Measurements from ENCODE around the gene AARS1.
"Not testable (repeated sequence)": the region's sequence is repeated elsewhere in the genome, so short reads cannot be mapped to it uniquely, and the experiment has no call there.

Gene AARS1

GRCh38 chr16:70289229-70290094 is at the start of gene AARS1:
AARS1 (minus strand) TSS chr16:70289506; CDS start chr16:70282763, 6,743 bp downstream.
- Histone ChIP-seq H3K9me3 (ENCODE audit: low read depth, low read length) (no peaks in the 10 kb centered on the region), H3K9ac (ENCODE audit: insufficient read length) (peak within 1 kb of the TSS; percentile 99), H3K27ac (peak within 1 kb of the TSS; percentile 93), H3K36me3 (ENCODE audit: insufficient read depth, low read length) (peaks cover 15% of the 10 kb centered on the region; the same call in 1 of the 2 replicates), H3K4me3 (peak within 1 kb of the TSS; percentile 88)
- TF ChIP-seq POLR2AphosphoS5 (IDR thresholded peaks at IDR 0.05; ENCODE audit: borderline replicate concordance, low read depth, low read length) (peak; percentile 83), FOXP2 (optimal IDR thresholded peaks at IDR 0.05; ENCODE audit: control extremely low read depth, extremely low read length, insufficient read depth) (peak; percentile 30), EZH2 (IDR thresholded peaks at IDR 0.05) (no peak)
- DNase-seq (ENCODE audit: low read depth, low spot score): peak; percentile 93

DNA sequence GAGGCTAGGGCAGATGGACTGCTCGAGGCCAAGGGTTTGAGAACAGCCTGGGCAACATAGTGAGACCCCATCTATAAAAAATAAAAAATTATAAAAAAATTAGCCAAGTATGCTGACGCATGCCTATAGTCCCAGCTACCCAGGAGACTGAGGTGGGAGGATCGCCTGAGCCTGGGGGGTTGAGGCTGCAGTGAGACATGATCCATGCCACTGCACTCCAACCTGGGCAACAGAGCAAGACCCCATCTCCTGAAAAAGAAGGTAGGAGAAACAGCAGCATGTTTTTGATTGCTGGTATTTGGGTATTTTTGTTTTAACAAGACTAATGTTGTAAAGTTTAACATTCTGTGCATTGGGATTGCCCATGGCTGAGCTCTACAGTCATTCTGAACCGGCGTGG is 48.5 kb upstream of the AARS1 start:
- Histone ChIP-seq H3K27ac (no peak overlapping the region), H3K9ac (ENCODE audit: insufficient read length) (no peak overlapping the region), H3K4me3 (no peak overlapping the region), H3K9me3 (ENCODE audit: low read depth, low read length) (no peaks in the 10 kb centered on the region), H3K36me3 (ENCODE audit: insufficient read depth, low read length) (no peaks in the 10 kb centered on the region)
- no peak for TF ChIP-seq POLR2AphosphoS5 (IDR thresholded peaks at IDR 0.05; ENCODE audit: borderline replicate concordance, low read depth, low read length)
- no peak for TF ChIP-seq EZH2 (IDR thresholded peaks at IDR 0.05)
- TF ChIP-seq FOXP2 (optimal IDR thresholded peaks at IDR 0.05; ENCODE audit: control extremely low read depth, extremely low read length, insufficient read depth): no peak
- DNase-seq (ENCODE audit: low read depth, low spot score): no peak

DNA sequence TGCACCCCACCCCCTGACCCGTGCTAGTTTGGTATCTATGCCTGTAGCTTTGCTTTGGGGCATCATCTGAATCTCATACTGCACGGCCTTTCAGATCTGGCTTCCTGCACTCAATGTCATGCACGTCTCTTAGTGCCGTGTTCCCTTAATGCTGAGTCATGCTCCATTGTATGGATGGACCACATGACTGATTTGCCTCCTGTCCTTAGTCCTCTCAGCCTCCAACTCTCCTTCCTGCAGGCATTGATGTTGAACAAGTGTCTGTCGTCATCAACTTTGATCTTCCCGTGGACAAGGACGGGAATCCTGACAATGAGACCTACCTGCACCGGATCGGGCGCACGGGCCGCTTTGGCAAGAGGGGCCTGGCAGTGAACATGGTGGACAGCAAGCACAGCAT is 43.4 kb upstream of the AARS1 start:
- H3K36me3 ChIP-seq (ENCODE audit: insufficient read depth, low read length); H3K4me3 ChIP-seq; DNase-seq (ENCODE audit: low read depth, low spot score); H3K27ac ChIP-seq; H3K9ac ChIP-seq (ENCODE audit: insufficient read length); H3K9me3 ChIP-seq (ENCODE audit: low read depth, low read length): not testable (repeated sequence)

- Histone ChIP-seq H3K27ac (no peak overlapping the region), H3K9me3 (ENCODE audit: low read depth, low read length) (no peaks in the 10 kb centered on the region), H3K4me3 (no peak overlapping the region), H3K36me3 (ENCODE audit: insufficient read depth, low read length) (no peaks in the 10 kb centered on the region; the same call in 1 of the 2 replicates), H3K9ac (ENCODE audit: insufficient read length) (no peak overlapping the region)
- TF ChIP-seq POLR2AphosphoS5 (IDR thresholded peaks at IDR 0.05; ENCODE audit: borderline replicate concordance, low read depth, low read length) (no peak), FOXP2 (optimal IDR thresholded peaks at IDR 0.05; ENCODE audit: control extremely low read depth, extremely low read length, insufficient read depth) (no peak), EZH2 (IDR thresholded peaks at IDR 0.05) (no peak)
- DNase-seq (ENCODE audit: low read depth, low spot score): no peak
These were observed 42.5 kb upstream of the AARS1 start for GRCh38 chr16:70331588-70332358.

GRCh38 chr16:70331091-70331490 is 41.8 kb upstream of the AARS1 start:
- Histone ChIP-seq H3K9ac (ENCODE audit: insufficient read length) (no peak overlapping the region), H3K4me3 (no peak overlapping the region), H3K9me3 (ENCODE audit: low read depth, low read length) (no peaks in the 10 kb centered on the region), H3K27ac (no peak overlapping the region), H3K36me3 (ENCODE audit: insufficient read depth, low read length) (no peaks in the 10 kb centered on the region; the same call in 1 of the 2 replicates)
- TF ChIP-seq EZH2 (IDR thresholded peaks at IDR 0.05) (no peak), POLR2AphosphoS5 (IDR thresholded peaks at IDR 0.05; ENCODE audit: borderline replicate concordance, low read depth, low read length) (no peak), FOXP2 (optimal IDR thresholded peaks at IDR 0.05; ENCODE audit: control extremely low read depth, extremely low read length, insufficient read depth) (no peak)
- no peak for DNase-seq (ENCODE audit: low read depth, low spot score)

GRCh38 chr16:70324998-70325747 is 35.9 kb upstream of the AARS1 start:
- no peak overlapping the region for H3K9ac ChIP-seq (ENCODE audit: insufficient read length)
- no peak for DNase-seq (ENCODE audit: low read depth, low spot score)
- no peaks in the 10 kb centered on the region for H3K9me3 ChIP-seq (ENCODE audit: low read depth, low read length)
- no peaks in the 10 kb centered on the region; the same call in 1 of the 2 replicates for H3K36me3 ChIP-seq (ENCODE audit: insufficient read depth, low read length)
- TF ChIP-seq EZH2 (IDR thresholded peaks at IDR 0.05): no peak
- no peak for TF ChIP-seq POLR2AphosphoS5 (IDR thresholded peaks at IDR 0.05; ENCODE audit: borderline replicate concordance, low read depth, low read length)
- TF ChIP-seq FOXP2 (optimal IDR thresholded peaks at IDR 0.05; ENCODE audit: control extremely low read depth, extremely low read length, insufficient read depth): no peak
- no peak overlapping the region for H3K27ac ChIP-seq
- no peak overlapping the region for H3K4me3 ChIP-seq

GRCh38 chr16:70320121-70320520 is 30.8 kb upstream of the AARS1 start:
- no peaks in the 10 kb centered on the region; the same call in 1 of the 2 replicates for H3K36me3 ChIP-seq (ENCODE audit: insufficient read depth, low read length)
- H3K27ac ChIP-seq: no peak overlapping the region
- H3K9ac ChIP-seq (ENCODE audit: insufficient read length): no peak overlapping the region
- TF ChIP-seq POLR2AphosphoS5 (IDR thresholded peaks at IDR 0.05; ENCODE audit: borderline replicate concordance, low read depth, low read length): no peak
- no peak for TF ChIP-seq FOXP2 (optimal IDR thresholded peaks at IDR 0.05; ENCODE audit: control extremely low read depth, extremely low read length, insufficient read depth)
- H3K4me3 ChIP-seq: no peak overlapping the region
- no peaks in the 10 kb centered on the region for H3K9me3 ChIP-seq (ENCODE audit: low read depth, low read length)
- DNase-seq (ENCODE audit: low read depth, low spot score): no peak

DNA sequence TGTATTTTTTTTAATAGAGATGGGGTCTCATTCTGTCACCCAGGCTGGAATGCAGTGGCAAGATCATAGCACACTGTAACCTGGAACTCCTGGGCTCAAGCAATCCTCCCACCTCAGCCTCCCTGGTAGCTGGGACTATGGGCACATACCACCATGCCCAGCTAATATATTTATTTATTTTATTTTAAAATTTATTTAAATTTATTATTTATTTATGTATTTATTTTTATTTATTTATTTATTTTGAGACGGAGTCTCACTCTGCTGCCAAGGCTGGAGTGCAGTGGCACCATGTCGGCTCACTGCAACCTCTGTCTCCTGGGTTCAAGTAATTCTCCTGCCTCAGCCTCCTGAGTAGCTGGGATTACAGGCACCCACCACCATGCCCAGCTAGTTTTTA is 18.4 kb upstream of the AARS1 start:
- not testable (repeated sequence) for DNase-seq (ENCODE audit: low read depth, low spot score); H3K9ac ChIP-seq (ENCODE audit: insufficient read length); H3K36me3 ChIP-seq (ENCODE audit: insufficient read depth, low read length); H3K27ac ChIP-seq; H3K4me3 ChIP-seq; H3K9me3 ChIP-seq (ENCODE audit: low read depth, low read length)
